DMS79 (cell line): ENCODE measurements around the gene WBP2.
A peak's percentile ranks its signal among the peaks of the same experiment; 100 is the strongest.

Experiments
- DNase-seq: peaks from one replicate; lab custom pipeline; 2025; lab: John Stamatoyannopoulos, UW

Gene WBP2

GRCh38 chr17:75855310-75856061 is at the start of gene WBP2:
Gene WBP2 (minus strand): TSS chr17:75855335. CDS start chr17:75855297, 38 bp downstream.
- peak; percentile 97 for DNase-seq

DNA sequence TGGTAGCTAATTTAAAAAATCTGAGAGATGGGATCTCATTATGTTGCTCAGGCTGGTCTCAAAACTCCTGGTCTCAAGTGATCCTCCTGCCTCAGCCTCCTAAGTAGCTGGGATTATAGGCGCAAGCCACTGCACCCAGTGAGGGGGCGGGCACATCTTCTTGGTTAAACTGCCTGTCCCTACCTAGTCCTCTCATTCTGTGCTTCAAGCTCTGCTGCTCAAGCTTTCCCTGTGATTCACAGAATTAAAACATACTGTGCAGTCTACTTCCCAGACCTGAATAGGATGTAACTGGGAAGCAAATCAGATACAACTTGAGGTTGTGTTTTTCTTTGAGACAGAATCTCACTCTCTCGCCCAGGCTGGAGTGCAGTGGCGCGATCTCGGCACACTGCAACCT is 47.3 kb upstream of the WBP2 start:
- DNase-seq, result no peak

DNA sequence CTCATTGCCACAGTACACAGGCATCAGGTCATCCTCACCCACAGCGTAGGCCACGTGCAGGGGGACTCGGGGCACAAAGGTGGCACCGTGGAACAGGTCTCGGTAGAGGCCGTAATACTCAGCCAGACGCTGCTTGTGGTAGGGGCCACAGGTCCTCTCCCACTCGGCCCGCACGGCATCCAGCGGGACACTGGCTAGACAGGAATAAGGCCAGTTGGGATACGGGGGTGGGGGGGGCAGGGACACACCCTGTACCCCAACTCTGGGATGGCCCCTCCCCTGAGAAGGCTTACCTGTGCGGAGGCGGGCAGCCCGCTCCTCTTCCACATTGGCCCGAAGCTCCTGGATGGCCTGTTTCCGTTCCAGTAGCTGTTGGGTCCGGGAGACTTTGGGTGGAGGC is 46.6 kb upstream of the WBP2 start:
- no peak for DNase-seq

GRCh38 chr17:75900691-75901533 is 45.8 kb upstream of the WBP2 start:
- DNase-seq, result no peak

- no peak for DNase-seq
Observed at GRCh38 chr17:75899767-75900468, 44.8 kb upstream of the WBP2 start.

GRCh38 chr17:75899353-75899752 is 44.2 kb upstream of the WBP2 start:
- no peak for DNase-seq

DNA sequence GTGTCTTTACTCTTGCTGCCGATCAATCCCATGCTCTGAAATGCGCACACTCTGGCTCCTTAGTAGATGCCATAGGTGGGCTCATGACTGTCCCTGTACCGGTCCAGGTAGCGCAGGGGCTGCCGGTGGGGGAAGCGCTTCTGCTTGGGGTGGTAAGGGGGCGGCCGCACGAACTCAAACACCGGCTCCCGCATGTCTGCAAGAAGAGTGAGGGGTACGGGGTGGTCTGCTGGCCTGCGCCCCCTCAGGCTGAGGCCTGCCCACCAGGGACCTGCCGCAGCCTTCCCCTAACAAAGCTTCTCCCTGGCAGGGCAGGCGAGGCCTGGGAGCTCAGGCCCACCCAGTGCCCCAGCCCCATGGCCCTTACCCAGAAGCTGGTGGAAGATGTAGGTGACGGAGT is 43.7 kb upstream of the WBP2 start:
- no peak for DNase-seq

DNA sequence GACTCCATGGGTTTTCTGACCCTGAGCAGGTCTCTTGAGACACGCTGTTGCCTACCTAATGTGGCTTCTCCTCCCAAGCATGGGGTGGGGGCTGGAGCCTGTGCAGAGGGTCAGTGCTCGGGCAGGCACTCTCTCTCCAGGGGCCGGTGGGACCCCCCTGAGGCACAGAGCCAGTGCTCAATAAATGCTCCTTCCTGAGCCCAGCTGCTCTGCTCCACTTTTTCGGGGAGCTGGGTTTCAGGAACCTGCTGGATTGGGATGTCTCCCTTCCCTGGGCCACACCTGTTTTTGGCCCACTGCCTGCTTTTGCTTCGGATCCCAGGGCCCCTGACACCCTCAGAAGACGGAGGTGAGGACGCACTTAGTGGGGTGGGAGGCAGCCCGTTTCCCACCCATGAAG is 42.9 kb upstream of the WBP2 start:
- DNase-seq, result no peak

DNA sequence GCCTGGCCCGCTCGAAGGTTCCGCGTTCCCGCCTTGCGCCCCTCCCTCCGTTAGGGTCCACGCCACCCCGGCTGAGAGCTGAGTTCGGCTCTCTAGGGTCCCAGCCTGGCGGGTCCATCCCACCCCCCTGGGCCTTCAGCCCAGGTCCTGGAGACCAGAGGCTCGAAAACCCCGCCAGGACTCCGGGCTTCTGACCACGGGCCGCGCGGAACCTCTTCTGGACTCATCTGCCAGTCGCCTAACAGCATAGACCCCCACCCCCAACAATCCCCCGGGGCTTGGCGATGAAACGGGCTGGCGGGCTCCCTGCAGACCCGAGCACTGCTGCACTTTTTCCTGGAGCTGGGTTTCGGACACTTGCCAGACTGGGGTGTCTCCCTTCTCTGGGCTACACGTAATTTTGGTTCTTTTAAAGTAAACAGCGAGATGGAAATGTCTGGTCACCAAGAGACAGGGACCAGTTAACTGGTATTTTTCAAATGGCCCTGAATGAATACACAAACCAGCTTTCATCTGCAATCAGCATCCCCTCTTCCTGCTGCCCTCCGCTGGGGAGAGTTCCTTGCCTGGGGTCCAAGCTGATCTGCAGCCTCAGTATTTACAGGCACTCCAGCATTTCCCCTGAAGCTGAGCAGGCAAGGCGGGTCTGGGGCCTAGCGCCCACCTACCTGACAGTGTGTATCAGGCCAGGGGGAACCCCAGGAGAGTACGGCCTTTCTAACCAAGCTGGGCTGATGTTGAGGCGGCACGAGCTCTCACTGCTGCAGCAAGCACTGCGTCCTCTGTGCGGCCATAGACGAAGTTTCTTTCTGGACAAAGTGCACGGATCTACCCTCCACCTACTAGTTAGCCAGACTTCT is 42.3 kb upstream of the WBP2 start:
- no peak for DNase-seq

GRCh38 chr17:75896415-75897159 is 41.5 kb upstream of the WBP2 start, which contains the start of gene TRIM65:
Gene TRIM65 (minus strand): TSS chr17:75896951. CDS start chr17:75896937, 14 bp downstream.
- DNase-seq, result no peak

DNA sequence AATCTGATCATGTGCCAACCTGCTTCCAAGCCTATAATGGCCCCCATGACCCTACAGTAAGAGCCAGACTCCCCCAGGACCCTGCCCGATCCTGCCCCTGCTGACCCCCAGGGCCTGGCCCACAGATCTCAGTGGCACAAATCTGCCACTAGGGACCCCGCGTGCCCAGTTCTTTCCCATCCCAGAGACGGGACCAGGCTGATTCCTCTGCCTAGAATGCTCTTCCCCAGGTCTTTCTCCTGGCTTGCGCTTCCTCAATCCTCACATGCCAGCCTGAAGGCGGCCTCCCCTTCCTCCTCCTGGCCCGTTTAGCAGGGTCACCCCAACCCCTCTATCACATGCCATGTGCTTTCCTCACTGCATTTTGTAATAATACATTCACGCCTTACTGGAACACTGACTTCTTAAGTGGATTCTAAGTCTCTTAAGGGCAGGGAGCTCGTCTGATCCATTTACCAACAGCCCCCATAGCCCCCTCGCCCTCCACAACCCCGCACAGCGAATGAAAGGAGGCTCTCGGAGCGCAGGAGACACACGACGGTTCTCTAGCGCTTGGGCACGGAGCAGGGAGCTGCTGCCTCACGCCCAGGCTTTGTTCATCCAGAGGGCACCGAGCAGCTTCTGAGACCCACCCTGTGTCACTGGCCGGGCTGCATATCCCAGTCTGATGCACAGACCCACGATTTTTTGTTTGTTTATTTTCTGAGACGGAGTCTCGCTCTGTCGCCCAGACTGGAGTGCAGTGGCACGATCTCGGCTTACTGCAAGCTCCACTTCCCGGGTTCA is 40.4 kb upstream of the WBP2 start:
- no peak for DNase-seq

- DNase-seq, result no peak
Observed at GRCh38 chr17:75894049-75894733, 39.1 kb upstream of the WBP2 start.

- DNase-seq, result no peak
Observed at GRCh38 chr17:75893305-75894048, 38.3 kb upstream of the WBP2 start.

DNA sequence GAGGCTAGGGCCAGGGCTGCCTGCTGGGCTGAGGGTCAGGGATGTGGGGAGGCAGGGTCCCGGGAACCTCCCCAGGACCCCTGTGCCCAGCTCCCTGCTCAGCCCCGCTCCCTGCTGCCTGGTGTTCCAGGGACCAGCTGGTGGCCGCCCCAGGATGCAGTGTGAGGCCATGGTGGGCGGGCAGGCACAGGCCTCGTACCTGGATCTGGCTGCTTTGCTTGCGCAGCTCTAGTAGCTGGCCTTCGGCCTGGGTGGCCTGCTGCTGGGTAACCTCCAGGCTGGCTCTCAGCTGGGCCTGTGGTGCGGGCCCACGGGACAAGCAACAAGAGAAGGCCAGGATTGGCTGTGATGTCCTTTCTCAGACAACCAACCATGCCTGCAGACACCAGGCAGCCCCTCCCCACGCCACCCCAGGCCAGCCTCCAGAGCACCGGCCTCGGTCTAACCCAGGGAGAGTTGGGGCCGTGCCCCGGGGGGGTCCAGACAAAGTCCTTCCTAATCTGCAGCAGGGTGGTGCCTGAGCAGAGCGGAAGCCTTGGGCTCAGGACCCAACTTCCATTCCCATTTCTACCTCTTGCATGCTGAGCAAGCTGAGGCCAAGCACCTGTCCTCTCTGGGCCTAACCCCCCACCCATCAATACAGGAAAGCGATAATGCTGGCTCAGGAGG is 37.6 kb upstream of the WBP2 start:
- no peak for DNase-seq

GRCh38 chr17:75891605-75892555 is 36.7 kb upstream of the WBP2 start:
- no peak for DNase-seq

DNA sequence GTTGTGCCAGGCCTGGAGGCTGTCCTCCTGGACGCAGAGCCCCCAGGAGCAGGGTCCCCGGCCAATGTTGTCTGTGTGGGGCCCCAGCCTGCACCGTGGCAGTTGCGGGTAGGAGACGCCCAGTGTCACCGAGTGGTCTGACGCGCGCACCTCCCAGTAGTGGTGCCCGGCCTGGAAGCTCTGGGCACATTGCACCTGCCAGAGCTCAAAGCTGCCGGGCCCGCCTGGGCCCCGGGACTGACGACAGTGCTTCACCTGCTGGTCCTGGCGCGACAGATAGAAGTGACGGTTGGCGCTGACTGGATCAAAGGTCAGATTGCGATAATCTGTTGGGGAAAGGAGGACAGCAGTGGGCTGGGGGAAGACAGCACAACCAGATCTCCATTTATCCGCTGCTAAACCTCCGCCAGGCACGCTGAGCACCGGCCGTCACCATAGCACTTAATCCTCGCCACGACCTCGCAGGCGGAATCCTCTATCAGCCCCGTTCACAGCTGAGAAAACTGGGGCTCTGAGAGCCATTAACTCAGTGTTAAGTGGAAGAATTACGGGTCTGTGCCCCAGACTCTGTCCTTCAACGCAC is 36.0 kb upstream of the WBP2 start:
- no peak for DNase-seq

- no peak for DNase-seq
Observed at GRCh38 chr17:75889454-75889853, 34.3 kb upstream of the WBP2 start.
